H1 (cell line): Measurements from ENCODE around the gene CHPF2. TPM values are rescaled to one million over a fixed set of nuclear protein-coding genes. Genes with fewer than 3 reads are reported as not detected.

Experiments used
- CTCF ChIA-PET: fragments of 300-600 bp; sonication (Branson Sonifier 250); formaldehyde crosslinking; loops from one replicate; lab custom pipeline; 2021; ENCODE audit not compliant: partially characterized antibody; lab: Charles Lee
- POLR2A ChIA-PET: fragments of 300-600 bp; sonication (Branson Sonifier 250); formaldehyde crosslinking; loops from one replicate; lab custom pipeline; 2021; ENCODE audit warnings: inconsistent platforms; ENCODE audit not compliant: partially characterized antibody; lab: Charles Lee
- DNase-seq, 2 experiments: peaks; one replicate each; pipeline versions ENCODE4 v3.0.0 to v3.0.0-alpha.2; 2010 to 2022; ENCODE audit warnings: low spot score in 2 of 2, low read depth in 1 of 2, mixed read lengths in 1 of 2
- FAIRE-seq: peaks from 2 replicates; lab custom pipeline; 2011; peaks lifted over from hg19 to GRCh38; lab: Jason Lieb, UNC
- H2AFZ ChIP-seq: 2 replicates; pipeline ENCODE4 v1.8.1; 2012; ENCODE audit warnings: low read length, inconsistent platforms
- H2AK5ac ChIP-seq: 2 replicates; pipeline ENCODE4 v1.6.1; 2013; ENCODE audit warnings: low read depth, low read length
- H2BK120ac ChIP-seq: replicated peaks from 2 replicates; pipeline ENCODE3; 2013; ENCODE audit warnings: low read depth, low read length, inconsistent platforms
- H2BK12ac ChIP-seq: 2 replicates; pipeline ENCODE4 v1.6.1; 2013; ENCODE audit warnings: low read depth, low read length
- H2BK15ac ChIP-seq: 2 replicates; pipeline ENCODE4 v1.6.1; 2013; ENCODE audit warnings: low read length
- H2BK20ac ChIP-seq: 2 replicates; pipeline ENCODE4 v1.6.1; 2013; ENCODE audit warnings: low read length
- H2BK5ac ChIP-seq: 2 replicates; pipeline ENCODE4 v1.6.1; 2013; ENCODE audit warnings: low read depth, low read length
- H3K14ac ChIP-seq: 2 replicates; pipeline ENCODE4 v1.6.1; 2013; ENCODE audit warnings: inconsistent platforms; ENCODE audit not compliant: insufficient read length
- H3K18ac ChIP-seq: 2 replicates; pipeline ENCODE4 v1.6.1; 2013; ENCODE audit warnings: low read length; ENCODE audit errors: extremely low read depth
- H3K23ac ChIP-seq: 2 replicates; pipeline ENCODE4 v1.6.1; 2013; ENCODE audit warnings: inconsistent platforms; ENCODE audit not compliant: insufficient read length
- H3K23me2 ChIP-seq: 2 replicates; pipeline ENCODE4 v1.6.1; 2013; ENCODE audit warnings: low read depth, low read length
- H3K27ac ChIP-seq: 2 replicates; pipeline ENCODE4 v1.6.1; 2011; ENCODE audit warnings: low read depth, low read length, inconsistent platforms
- H3K27me3 ChIP-seq, 4 experiments: replicated peaks in 1 of 4; 1 replicate in 1 of 4; 2 replicates in 3 of 4; pipeline versions ENCODE4 v1.6.1 to v1.8.1; 2011 to 2013; ENCODE audit warnings: low read length in 3 of 4, mild to moderate bottlenecking in 3 of 4, inconsistent platforms in 2 of 4, mixed read lengths in 2 of 4, moderate library complexity in 1 of 4; ENCODE audit not compliant: control insufficient read depth in 3 of 4, insufficient read depth in 3 of 4; ENCODE audit errors: extremely low read depth in 1 of 4
- H3K36me3 ChIP-seq, 4 experiments: 2 replicates each; pipeline versions ENCODE4 v1.6.1 to v1.8.1; 2011 to 2013; ENCODE audit warnings: mild to moderate bottlenecking in 4 of 4, low read length in 3 of 4, moderate library complexity in 2 of 4, control low read depth in 1 of 4, inconsistent platforms in 1 of 4; ENCODE audit not compliant: insufficient read depth in 4 of 4, control insufficient read depth in 2 of 4
- H3K4ac ChIP-seq: replicated peaks from 2 replicates; pipeline ENCODE3; 2013; ENCODE audit warnings: low read length, low read depth, mixed read lengths, inconsistent platforms; ENCODE audit not compliant: insufficient read length
- H3K4me1 ChIP-seq, 4 experiments: replicated peaks in 1 of 4; 1 replicate in 1 of 4; 2 replicates in 3 of 4; pipeline versions ENCODE4 v1.6.1 to v1.8.1; 2011 to 2013; ENCODE audit warnings: low read length in 3 of 4, inconsistent platforms in 2 of 4, mixed read lengths in 1 of 4; ENCODE audit not compliant: insufficient read depth in 4 of 4, control insufficient read depth in 3 of 4
- H3K4me2 ChIP-seq, 2 experiments: 2 replicates each; pipeline versions ENCODE4 v1.6.1 to v1.8.1; 2011 to 2013; ENCODE audit warnings: low read depth in 2 of 2, low read length in 2 of 2, control low read depth in 1 of 2, inconsistent platforms in 1 of 2, mild to moderate bottlenecking in 1 of 2; ENCODE audit not compliant: insufficient read depth in 1 of 2
- H3K4me3 ChIP-seq, 4 experiments: fragments of 200-600, 300-600 bp in 1 of 4; sonication (generic), shearing (Covaris generic), sonication (Bioruptor Twin) in 1 of 4; 2 replicates each; pipeline versions ENCODE4 v1.5.1 to v1.8.1; 2011 to 2016; ENCODE audit warnings: low read length in 4 of 4, low read depth in 3 of 4, control low read depth in 2 of 4, inconsistent platforms in 2 of 4, mild to moderate bottlenecking in 2 of 4, mixed read lengths in 1 of 4, moderate library complexity in 1 of 4; ENCODE audit not compliant: insufficient read depth in 2 of 4; ENCODE audit errors: extremely low read depth in 1 of 4
- H3K56ac ChIP-seq: replicated peaks from 2 replicates; pipeline ENCODE3; 2013; ENCODE audit warnings: low read depth, mild to moderate bottlenecking, mixed read lengths, low read length, inconsistent platforms; ENCODE audit not compliant: insufficient read length
- H3K79me1 ChIP-seq: 2 replicates; pipeline ENCODE4 v1.6.1; 2013; ENCODE audit warnings: low read depth, low read length, control low read depth
- H3K79me2 ChIP-seq, 2 experiments: 2 replicates each; pipeline versions ENCODE4 v1.6.1 to v1.8.1; 2012 to 2013; ENCODE audit warnings: low read length in 2 of 2, mild to moderate bottlenecking in 2 of 2, inconsistent platforms in 1 of 2; ENCODE audit not compliant: insufficient read depth in 2 of 2, control insufficient read depth in 1 of 2
- H3K9ac ChIP-seq, 4 experiments: replicated peaks in 1 of 4; 1 replicate in 1 of 4; 2 replicates in 3 of 4; pipeline versions ENCODE4 v1.6.1 to v1.8.1; 2011 to 2013; ENCODE audit warnings: low read depth in 3 of 4, low read length in 3 of 4, control low read depth in 2 of 4, mild to moderate bottlenecking in 2 of 4, moderate library complexity in 2 of 4, inconsistent platforms in 1 of 4; ENCODE audit errors: extremely low read depth in 1 of 4
- H3K9me3 ChIP-seq, 2 experiments: 2 replicates each; pipeline versions ENCODE4 v1.6.1 to v1.8.1; 2012 to 2013; ENCODE audit warnings: mild to moderate bottlenecking in 2 of 2, moderate library complexity in 2 of 2, control low read depth in 1 of 2, inconsistent platforms in 1 of 2, low read depth in 1 of 2, low read length in 1 of 2, mixed read lengths in 1 of 2; ENCODE audit not compliant: insufficient read depth in 2 of 2
- H4K20me1 ChIP-seq, 2 experiments: replicated peaks in 1 of 2; 2 replicates each; pipeline versions ENCODE3 to v1.8.1; 2011 to 2013; ENCODE audit warnings: inconsistent platforms in 2 of 2, low read length in 2 of 2, mild to moderate bottlenecking in 1 of 2; ENCODE audit not compliant: insufficient read depth in 2 of 2, control insufficient read depth in 1 of 2
- H4K5ac ChIP-seq: 2 replicates; pipeline ENCODE4 v1.6.1; 2013; ENCODE audit warnings: low read length, low read depth, mixed read lengths, inconsistent platforms; ENCODE audit not compliant: insufficient read length
- H4K8ac ChIP-seq: 2 replicates; pipeline ENCODE4 v1.8.0; 2013; ENCODE audit warnings: mild to moderate bottlenecking, moderate library complexity, low read length, inconsistent platforms; ENCODE audit not compliant: insufficient read depth; ENCODE audit errors: extremely low read depth
- H4K91ac ChIP-seq: replicated peaks from 2 replicates; pipeline ENCODE3; 2013; ENCODE audit warnings: low read length, mixed read lengths, inconsistent platforms; ENCODE audit not compliant: insufficient read length
- EZH2 ChIP-seq: fragments of 200-600 bp; sonication (generic); IDR thresholded peaks from 2 replicates; pipeline ENCODE4 v1.7.1; 2012; ENCODE audit warnings: low read depth, mild to moderate bottlenecking, moderate library complexity, low read length, inconsistent platforms; ENCODE audit not compliant: severe bottlenecking
- KDM4A ChIP-seq: IDR thresholded peaks from one replicate; pipeline ENCODE4 v1.7.1; 2012; ENCODE audit warnings: low read depth, mild to moderate bottlenecking, moderate library complexity, low read length, inconsistent platforms; ENCODE audit not compliant: severe bottlenecking
- WGBS, 2 experiments: shearing (Covaris generic) in 1 of 2; methylation state at CpG; one replicate each; pipeline versions ENCODE4 v1.1.6 to v1.1.7; 2013 to 2015; ENCODE audit warnings: low lambda C conversion rate in 2 of 2, mixed read lengths in 2 of 2, inconsistent platforms in 1 of 2, low coverage in 1 of 2, missing lambda C conversion rate in 1 of 2; ENCODE audit not compliant: insufficient replicate concordance in 2 of 2, insufficient coverage in 1 of 2, insufficient read length in 1 of 2; ENCODE audit errors: extremely low coverage in 1 of 2, missing lambda C conversion rate in 1 of 2; 5-methylcytosine and 5-hydroxymethylcytosine counted together
- polyA plus RNA-seq, 7 experiments: library from polyadenylated mRNA; depleted of rRNA in 3 of 7; stranded (reverse) in 5 of 7; unstranded in 2 of 7; fragments of >200 nt in 5 of 7; fragments of 200-250 nt in 2 of 7; gene quantifications; 1 replicate in 5 of 7; 2 replicates in 1 of 7; 4 replicates in 1 of 7; pipeline versions ENCODE4 v1.2.1 to v1.2.3, GENCODE V29; 2011 to 2013; ENCODE audit warnings: missing spikeins in 2 of 7, mixed read lengths in 2 of 7
- total RNA-seq: library from RNA; stranded (reverse); fragmentation: NEBNext Ultra II Directional; extraction: Animal tissue kit (Norgen Biotek cat#: 25700); gene quantifications from 2 replicates; pipeline ENCODE4 v1.2.1, GENCODE V29; 2021

CHPF2 gene
- total and polyA plus RNA-seq, 2 of the 8 experiments (the other 6 are each of a cell fraction or from before 2014, with no cell fraction given): 14.4 to 20.6 TPM

DNA sequence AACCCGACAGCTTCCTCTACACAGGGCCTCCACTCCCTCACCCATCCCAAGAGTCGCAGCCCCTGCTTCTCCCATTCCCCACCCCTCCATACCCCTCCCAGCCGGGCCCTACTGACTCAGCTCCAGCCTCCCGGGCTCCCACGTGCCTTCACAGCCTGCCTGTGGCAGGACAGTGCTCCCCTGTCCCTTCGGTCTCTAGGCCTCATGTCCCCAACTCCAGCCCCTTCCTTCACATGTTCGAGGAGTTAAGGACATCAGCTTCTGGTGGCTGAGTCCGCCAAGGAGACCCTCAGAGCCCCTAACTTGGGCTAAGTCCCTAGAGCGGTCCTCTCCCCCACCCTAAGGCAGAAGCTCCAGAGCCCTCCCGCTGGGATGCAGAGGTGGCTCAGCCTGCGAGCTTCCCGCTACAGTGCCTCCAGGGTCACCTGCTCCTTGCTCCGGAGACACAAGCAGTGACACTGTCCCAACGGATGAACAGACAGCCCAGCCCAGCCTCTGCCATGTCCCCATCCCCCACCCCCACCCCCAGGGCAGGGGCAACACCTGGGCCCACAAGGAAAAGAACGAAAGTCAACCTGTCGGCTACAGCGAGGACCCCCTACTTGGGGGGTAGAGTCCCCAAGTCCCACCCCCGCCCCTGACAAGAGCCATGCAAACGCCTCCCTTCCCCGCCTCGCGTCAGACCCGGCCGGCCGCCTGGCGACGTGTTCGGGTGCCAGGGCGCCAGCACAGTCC is 15.5 kb downstream of the CHPF2 start:
- no peak for TF ChIP-seq KDM4A
- peak; percentile 55 for TF ChIP-seq EZH2
- no peak overlapping the region for H3K18ac ChIP-seq
- H2AK5ac ChIP-seq: no peak overlapping the region
- no peak overlapping the region for H2BK5ac ChIP-seq
- WGBS, 2 experiments: 27% methylated on average over 16 of the region's 29 CpGs; no CpG with 5 or more reads in 1 of the 2 experiments
- H3K27ac ChIP-seq: no peak overlapping the region
- H3K9ac ChIP-seq: no peak overlapping the region
- FAIRE-seq (no peak), DNase-seq (peak in 1 of 2 experiments; percentile 56)
- H2AFZ ChIP-seq: no peak overlapping the region
- no peaks in the 10 kb centered on the region for H3K79me2 ChIP-seq
- 0 out of 2 replicates have a peak overlapping the region, but pooled peaks have one; percentile 17 for H2BK12ac ChIP-seq
- H3K23me2 ChIP-seq: peaks cover 29% of the 10 kb centered on the region
- POLR2A ChIA-PET: interaction anchor here (0.8 to 1.5 kb wide), 4 partner anchors 9 to 272 kb away, joined by 3 to 6 read pairs (median 4); partner anchors contain the start of gene RHEB
- H3K4me2 ChIP-seq: peak overlapping the region; percentile 67 to 96
- H3K4me1 ChIP-seq: peaks cover 0 to 61% (median 44%) of the 10 kb centered on the region in 4 experiments; a peak in 6 of 7 replicates
- H4K8ac ChIP-seq: no peak overlapping the region
- H4K5ac ChIP-seq: no peak overlapping the region
- H3K14ac ChIP-seq: no peak overlapping the region
- no peak overlapping the region for H3K4ac ChIP-seq
- H2BK120ac ChIP-seq: no peak overlapping the region
- H3K9me3 ChIP-seq: no peaks in the 10 kb centered on the region
- H3K79me1 ChIP-seq: no peaks in the 10 kb centered on the region
- no peaks in the 10 kb centered on the region for H3K36me3 ChIP-seq
- H3K23ac ChIP-seq: no peak overlapping the region
- peaks cover 20 to 68% (median 59%) of the 10 kb centered on the region in 4 experiments for H3K27me3 ChIP-seq
- H2BK15ac ChIP-seq: 0 out of 2 replicates have a peak overlapping the region, but pooled peaks have one; percentile 46
- peak overlapping the region; percentile 8 to 64 (median 34); a peak in 6 of 8 replicates for H3K4me3 ChIP-seq
- H4K91ac ChIP-seq: no peak overlapping the region
- H4K20me1 ChIP-seq: peaks cover 1 to 9% of the 10 kb centered on the region in 2 experiments
- no peak overlapping the region for H2BK20ac ChIP-seq
- CTCF ChIA-PET: interaction anchor here (0.8 to 1.7 kb wide), 6 partner anchors 10 to 109 kb away, joined by 3 to 5 read pairs (median 4); no protein-coding TSS in a partner anchor
- H3K56ac ChIP-seq: no peak overlapping the region
